HK-2 (cell line): ENCODE data around the gene RAB35.

Experiments
- DNase-seq: peaks from one replicate; pipeline ENCODE4 v3.0.0-alpha.2; 2018; ENCODE audit not compliant: unreplicated experiment

Gene RAB35

GRCh38 chr12:120132863-120133385 is 16.4 kb upstream of the RAB35 start:
- DNase-seq = no peak

DNA sequence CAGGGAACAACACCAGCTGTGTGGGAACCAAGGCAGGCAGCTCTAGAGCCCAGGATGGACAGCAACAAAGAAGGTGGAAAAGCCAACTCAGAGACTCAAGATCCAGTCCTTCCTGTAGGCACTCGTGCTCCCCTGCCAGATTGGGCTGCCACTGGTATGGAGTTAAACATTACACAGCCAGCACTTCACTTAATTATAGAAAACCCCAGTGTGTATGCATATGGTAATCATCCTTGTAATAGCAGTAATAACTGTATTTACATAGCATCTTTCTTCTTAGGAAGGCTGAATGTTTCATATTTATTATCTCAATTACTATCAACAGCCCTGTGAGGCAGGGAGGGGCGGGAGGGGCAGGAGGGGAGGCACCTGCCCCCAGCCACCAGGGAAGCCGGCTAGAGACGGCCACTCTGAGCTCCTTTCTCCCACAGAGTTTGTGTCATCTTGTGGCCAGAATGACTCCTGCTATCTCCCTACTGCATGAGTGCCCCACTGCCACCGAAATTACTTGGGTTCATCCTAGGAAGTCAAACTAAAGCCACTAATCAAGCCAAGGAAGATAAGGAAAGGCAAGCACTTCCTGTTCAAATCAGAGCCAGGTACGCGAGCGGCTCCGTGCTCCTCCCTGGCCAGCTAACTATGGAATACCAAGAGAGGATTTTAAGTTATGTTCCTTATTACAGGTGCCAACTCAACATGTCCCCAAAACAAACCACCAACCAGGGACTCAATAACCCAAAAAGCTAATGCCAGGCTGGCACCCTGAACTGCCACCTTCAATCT is 15.7 kb upstream of the RAB35 start:
- no peak for DNase-seq

DNA sequence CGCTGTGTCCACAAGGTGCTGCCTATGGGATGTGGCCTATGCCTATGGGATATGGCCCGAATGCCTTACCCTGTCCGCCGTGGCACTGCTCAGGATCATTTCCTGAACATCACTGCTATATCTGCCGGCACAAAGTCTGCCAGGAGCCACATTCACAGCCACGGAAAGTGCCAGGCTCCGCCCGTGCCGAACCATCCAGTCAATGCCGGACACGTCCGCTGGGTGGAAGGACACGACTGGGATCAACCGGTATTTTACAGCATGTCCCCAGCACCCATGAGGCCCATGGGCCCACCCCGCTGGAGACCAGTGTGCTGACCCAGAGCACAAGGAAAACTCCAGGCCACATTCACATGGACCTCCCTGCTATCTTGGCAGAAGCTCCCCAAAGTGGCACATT is 14.6 kb upstream of the RAB35 start:
- DNase-seq = no peak

- no peak for DNase-seq
Observed at GRCh38 chr12:120130011-120130410, 13.5 kb upstream of the RAB35 start.

GRCh38 chr12:120126635-120127005 is 10.1 kb upstream of the RAB35 start:
- DNase-seq = no peak

GRCh38 chr12:120125792-120126634 is 9.5 kb upstream of the RAB35 start:
- DNase-seq = no peak

- DNase-seq = no peak
Observed at GRCh38 chr12:120125029-120125428, 8.5 kb upstream of the RAB35 start.

- DNase-seq = no peak
Observed at GRCh38 chr12:120121766-120122293, 5.3 kb upstream of the RAB35 start.

DNA sequence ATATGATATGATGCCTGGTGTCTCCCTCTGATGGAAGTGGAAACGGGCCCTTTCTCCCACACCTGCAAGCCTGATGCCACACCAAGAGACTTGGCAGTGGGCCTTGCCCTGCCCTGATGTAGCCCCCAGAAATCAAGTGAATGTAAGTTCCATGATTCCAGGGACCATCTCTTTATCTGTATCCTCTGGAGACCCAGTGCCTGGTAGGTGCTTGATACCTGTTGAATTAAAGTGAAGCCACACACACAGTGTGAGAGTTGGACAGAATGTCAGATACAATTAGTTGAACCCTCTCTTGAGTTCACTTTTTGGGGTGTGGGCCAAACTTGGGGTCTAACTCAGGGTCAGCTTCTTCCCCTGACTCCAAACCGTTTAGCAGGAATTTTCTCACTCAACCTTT is 4.8 kb upstream of the RAB35 start:
- no peak for DNase-seq

GRCh38 chr12:120119271-120119973 is 2.9 kb upstream of the RAB35 start:
- DNase-seq = no peak

- DNase-seq = peak; percentile 35
Observed at GRCh38 chr12:120118321-120119061, 1.9 kb upstream of the RAB35 start.

- no peak for DNase-seq
Observed at GRCh38 chr12:120117961-120118320, 1.4 kb upstream of the RAB35 start.

DNA sequence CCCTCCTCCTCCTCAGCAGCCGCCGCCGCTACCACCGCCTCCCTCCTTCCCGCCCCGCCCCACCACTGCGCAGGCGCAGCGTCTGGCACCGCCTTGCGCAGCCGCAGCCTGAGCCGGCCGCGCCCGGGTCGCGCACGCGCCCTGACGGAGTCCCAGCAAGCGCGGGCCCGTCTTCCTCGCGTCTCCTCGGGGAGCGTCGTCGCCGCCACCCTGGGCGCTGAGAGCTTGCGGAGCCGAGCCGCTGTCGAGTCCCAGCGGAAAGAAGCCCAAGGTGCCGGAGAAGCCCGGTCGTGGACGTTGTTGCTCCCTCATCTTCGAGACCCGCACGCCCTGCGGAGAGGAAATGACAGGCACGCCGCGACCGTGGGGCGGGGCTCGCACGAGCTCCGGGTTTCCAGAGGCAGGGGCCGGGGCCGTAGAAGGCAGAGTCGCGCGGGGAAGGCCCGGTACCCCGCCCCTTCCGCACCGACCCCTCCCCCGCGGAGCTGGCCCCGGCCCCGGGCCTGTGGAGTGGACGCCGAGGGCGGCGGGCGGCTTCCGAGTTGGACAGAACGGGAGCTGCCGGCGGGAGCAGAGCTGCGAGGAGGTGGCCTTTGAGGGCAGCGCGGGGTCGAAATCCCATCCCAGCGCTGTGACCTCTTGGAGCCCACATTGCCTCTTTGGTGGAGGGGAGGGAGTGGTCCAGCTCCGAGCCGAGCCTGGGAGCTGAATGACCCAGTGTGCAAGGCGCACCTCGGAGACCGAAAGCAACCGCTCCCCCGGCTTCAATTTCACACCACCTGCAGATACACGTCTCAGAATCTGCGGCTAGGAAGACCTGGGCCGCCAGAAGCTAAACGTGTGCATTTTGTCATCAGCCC is 469 bp upstream of the RAB35 start:
- peak; percentile 95 for DNase-seq

DNA sequence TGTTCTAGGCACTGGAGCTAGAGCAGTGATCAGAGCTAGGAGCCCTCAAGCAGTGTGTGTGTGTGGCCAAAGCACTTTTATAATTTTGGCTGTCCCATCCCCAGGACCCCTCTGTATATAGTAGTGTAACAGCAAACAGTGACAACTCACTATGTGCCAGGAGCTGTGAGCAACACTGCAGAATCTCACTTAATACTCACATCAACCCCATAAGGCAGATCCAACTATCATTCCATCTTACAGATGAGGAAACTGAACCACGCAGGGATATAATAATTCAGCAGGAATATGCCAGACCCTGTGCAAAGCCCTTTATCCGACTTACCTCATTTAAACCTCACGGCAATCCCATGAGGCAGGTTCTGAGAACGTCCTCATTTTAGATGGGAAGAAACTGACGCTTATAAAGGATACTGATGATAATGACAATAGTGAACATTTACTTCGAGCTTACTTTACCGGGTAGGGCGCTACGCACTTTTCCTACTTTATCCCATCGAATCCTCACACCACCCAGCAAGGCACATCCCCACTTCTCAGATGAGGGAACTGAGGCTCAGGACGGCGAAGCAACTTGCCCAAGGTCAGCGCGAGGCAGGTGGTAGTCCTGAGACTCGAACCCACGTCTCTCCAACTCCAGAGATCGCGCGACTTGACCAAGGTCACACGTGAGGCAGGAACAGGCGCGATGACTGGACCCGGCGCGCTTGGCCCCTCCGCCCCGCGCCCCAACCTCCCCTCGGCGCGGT is 687 bp downstream of the RAB35 start:
- peak; percentile 41 for DNase-seq

DNA sequence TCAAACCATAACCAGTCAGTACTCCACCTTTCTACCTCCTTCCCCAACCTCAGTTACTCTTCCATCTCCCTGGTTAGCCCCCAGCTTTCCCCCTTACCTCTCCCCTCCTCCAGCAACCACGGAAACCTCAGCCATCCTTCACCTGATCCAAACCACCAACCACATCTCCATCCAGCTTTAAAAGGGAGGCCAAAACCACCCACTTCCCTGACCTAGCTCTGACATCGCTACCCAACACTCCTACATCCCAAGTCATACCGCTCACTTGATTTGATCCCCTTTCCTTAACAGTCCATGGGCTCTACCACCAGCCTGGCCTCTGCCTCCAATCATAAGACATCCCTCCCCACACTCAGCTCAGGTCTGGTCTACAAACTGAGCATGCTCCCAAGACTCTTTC is 1.5 kb downstream of the RAB35 start:
- no peak for DNase-seq

- no peak for DNase-seq
Observed at GRCh38 chr12:120110550-120111501, 5.7 kb downstream of the RAB35 start.

DNA sequence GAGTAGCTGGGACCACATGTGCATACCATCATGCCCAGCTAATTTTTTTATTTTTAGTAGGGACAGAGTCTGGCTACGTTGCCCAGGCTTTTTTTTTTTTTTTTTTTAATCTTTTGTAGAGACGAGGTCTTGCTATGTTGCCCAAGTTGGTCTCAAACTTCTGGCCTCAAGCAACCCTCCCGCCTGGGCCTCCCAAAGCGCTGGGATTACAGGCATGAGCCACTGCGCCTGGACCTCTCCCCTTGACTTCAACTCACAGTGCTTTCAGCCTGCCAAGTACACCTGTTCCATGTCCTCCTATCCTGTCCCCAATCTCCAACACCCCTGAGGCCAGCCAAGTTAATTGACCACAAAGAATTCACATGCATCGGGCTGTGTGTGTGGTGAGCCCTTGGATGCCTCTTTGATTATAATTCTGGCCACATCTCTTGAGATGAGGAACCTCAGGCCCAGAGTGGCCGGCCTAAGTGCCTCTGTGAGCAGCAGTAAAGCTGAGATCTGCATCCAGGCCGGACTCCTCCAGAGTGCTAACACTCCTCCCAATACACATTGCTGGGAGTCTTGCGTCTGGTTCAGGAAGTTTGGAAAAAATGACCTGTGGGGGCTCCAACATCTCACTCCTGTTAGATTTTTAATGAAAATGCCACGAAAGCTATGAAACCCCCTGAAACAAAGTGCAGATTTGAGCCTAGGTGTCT is 6.8 kb downstream of the RAB35 start:
- no peak for DNase-seq

GRCh38 chr12:120106151-120106550 is 10.4 kb downstream of the RAB35 start:
- DNase-seq = no peak
